SK-N-DZ (cell line): Measurements from ENCODE around the gene CCDC116. TPM values are rescaled to one million over a fixed set of nuclear protein-coding genes. Genes with fewer than 3 reads are reported as not detected.
A peak's percentile ranks its signal among the peaks of the same experiment; 100 is the strongest.
"Not testable (repeated sequence)": the region's sequence is repeated elsewhere in the genome, so short reads cannot be mapped to it uniquely, and the experiment has no call there.

Experiments
- DNase-seq: peaks from one replicate; pipeline ENCODE4 v3.0.0-alpha.2; 2015; ENCODE audit warnings: low spot score
- polyA plus RNA-seq, 2 experiments: library from polyadenylated mRNA; depleted of rRNA; stranded (reverse); fragments of >200 nt; gene quantifications; 2 replicates each; pipeline ENCODE4 v1.2.3, GENCODE V29; 2014

CCDC116 gene, protein sequence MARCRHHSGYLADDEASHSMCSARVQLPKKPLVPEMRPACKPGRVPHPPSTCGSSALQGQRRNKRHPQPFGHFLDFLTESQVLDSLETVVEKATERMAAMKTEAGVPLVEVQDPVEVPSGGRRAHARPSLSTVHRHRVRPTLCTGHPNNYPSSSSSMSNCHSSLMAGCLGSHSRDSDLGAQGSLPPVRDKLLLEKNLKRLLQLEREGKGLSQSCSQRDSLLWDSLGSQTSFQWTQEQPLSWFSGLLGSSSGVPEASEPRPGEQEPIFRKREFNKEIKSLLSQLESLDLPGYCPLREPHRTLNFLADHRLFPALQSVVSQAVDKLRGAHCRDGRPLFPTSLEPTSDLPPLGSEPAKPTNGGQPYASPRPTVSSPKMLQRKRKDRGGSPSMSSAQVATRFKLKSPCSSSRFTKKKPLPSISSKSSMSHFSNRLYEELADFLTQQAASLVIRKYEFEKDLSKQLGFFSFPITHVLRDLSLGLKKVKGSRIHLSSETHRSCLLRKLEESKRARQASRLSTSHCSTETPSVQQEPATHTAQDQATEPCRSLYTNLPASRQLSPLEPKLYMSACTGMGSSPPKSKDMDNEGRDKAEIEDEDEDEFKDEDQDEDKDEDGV
- polyA plus RNA-seq (2014; cell fraction: cytosol; rRNA removed) = 0.06 and 0.07 TPM in 2 replicates
- polyA plus RNA-seq (2014; cell fraction: nucleus; rRNA removed) = 0.62 and 0.68 TPM in 2 replicates

DNA sequence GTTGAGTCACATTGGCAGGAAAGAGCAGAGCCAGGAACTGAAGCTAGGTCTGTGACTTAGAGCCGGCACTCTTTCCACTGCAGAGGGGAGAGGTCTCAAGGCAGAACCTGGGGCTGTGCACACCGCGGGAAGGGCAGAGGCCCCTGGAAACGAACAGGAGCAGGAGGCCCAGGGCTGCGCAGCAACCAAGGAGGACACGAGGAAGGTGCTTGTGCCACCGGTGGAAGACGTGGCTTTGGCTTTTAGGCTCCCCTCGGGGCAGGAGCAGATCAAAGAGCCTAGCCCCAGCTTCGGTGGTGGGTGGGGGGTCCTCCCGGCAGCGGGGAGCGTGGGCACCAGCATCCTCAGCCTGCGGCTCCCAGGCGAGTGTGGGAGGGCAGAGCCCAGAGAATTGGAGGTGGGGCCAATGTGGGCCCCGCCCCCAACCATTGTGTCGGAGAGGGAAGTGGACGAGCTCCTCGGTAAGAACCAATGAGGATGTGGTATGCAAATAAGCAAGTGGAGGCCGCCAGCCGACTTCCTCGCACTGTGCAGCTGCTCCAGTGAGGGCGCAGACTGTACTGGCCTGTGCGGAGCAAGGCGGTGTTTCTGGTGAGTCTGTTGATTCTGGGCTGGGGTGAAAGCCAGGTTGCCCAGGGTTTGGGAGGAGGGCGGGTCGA, at the start of gene CCDC116:
Gene CCDC116, plus strand, starts transcription at position 524 of the 659 bp plus-strand sequence. CDS start 422 bp downstream, outside the sequence.
- peak; percentile 90 for DNase-seq

DNA sequence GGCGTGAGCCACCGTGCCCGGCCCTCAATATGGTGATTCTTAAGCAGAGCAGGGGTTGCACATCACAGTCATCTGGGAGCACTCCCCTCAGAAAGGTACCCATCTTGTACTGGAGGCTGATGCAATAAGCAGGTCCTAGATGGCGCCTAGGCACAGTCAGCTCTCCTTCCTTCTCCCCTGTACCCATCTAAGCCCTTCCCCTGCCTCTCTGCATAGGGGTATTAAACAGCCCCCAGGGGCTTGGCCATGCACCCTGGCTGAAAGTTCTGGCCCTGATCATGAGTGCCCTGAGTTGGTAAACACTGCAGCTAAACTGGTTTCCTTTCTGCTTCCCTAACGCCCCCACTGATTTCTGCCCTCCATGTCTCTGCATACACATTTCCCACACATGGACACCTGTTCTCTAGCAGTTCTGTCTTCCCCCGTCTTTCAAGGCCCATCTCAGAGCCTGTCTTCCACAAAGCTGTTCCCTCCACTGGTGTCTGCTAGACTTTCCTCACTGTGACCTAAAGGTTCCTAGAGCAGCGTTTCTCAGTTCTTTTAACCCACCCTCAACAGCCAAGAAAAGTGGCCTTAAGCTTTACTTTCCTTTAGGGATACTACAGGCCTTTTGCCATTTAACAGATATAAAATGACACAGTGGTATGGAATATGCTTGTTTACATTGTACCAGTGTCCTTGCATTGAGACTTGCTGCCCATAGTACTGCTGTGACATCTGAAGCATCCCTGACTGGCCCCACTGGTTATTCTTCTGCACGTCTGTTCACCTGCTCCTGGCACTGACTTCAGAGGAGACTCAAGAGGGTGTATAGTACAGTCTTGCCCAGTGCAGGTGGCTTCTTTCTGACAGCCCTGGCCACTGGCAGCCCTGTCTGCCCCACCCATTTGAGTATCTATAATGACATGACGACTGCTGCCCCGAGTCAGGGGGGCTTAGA, 49.5 kb upstream of the CCDC116 start:
- no peak for DNase-seq

DNA sequence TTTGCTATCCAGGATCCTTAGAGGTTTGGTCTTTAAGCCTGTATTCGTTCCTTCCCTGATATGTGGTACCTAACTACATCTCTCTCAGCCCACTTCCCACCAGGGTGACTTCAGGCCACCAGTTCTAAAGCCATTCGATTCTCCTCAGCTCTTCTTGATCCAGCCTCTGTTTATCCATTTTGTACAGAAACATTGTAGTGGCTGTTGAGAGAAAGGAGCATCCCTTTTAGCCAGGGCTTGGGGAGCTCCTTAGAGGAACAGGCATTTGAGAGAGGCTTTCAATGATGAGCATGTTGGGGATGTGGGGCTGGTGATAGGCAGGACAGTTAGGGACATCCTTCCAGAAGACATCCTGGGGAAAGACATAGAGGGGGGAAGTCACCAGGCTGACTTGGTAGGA, 47.2 kb upstream of the CCDC116 start:
- DNase-seq = no peak

DNA sequence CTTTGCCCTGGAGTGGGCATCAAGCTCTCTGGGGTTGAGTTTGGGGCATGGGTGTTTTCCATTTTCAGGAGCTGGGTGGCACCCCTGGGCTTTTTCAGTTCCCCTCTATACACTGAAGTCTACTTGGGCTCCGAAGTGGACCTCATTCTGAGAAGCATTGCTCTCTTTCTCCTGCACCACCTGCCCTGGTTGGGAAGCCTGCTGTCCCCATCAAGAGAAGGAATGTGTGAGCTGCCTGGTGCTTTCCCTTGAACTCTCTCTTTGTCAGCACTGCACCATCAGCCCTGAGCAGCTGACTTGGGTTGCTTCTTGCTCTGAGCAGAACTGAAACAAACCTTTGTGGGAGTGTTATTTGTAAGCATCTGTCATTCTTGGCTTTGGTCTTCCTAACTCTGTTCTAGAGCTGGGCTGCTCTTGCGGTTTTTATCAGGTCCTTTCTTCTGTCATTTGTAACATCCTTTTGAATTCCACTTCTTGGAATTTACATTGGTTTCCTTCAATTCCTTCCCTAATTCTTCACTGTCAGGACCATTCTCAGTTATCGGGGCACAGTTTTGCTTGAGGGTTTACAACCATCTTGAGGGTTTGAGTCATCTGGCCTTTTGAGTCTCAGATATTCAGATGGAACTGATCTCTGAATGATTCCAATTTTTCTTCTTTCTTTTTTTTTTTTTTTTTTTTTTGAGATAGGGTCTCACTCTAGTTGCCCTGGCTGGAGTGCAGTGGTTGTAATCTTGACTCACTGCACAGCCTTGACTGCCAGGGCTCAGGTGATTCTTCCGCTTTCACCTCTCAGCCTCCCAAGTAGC, 44.6 kb upstream of the CCDC116 start:
- DNase-seq = no peak

DNA sequence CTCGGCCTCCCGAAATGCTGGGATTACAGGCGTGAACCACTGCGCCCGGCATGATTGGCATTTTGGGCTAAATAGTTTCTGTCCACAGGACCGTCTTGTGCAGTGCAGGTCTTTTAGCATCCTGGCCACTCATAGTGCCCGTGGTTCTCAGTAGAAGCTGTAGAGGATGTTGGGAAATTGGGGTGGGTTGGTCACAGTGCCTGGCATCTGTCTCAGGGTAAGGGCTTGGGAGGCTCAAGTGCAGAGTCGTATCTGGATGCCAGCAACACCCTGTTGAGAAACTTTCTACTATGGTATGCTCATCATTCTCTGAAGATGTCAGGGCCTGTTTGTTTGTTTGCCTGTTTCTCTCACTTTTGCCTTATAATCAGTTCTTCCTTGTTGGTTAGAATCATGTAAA, 43.2 kb upstream of the CCDC116 start:
- DNase-seq = no peak

DNA sequence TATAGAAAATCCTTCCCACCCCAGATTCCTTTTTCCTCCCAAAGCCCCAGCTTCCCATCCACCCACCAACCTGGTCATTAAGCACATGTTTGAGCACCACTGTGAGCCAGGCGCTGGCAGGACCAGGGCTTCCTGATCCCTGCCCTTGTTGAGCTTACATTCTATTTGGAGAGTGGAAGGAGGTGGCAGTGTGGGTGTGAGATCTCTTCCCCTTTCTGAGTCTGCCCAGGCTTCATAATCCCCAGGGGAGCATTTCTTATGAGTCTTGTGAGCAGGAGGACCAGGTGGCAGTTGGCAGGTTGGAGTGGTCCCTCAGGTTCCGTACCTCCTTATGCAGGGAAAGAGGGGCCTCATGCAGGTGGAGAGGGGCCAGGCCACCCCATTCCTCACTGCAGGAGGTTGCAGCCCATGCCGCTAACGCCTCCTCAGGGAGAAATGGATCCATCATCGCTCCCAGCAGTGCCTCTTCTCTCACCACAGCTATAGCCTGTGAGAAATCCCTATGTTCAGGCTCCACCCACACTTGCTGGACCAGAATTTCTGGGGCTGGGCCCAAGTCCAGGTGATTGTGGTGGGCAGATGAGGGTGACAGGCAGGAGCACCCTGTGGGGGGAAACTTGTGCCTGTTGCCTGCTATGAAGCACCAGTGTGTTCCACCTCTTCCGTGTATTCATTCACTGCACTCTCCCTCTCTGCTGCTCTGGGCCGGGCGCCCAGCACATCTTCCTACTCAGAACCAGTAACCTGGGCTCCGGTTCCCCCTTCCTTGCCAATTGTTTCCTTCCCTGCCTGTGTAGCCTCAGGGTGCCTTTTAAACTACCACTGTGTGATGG, 41.5 kb upstream of the CCDC116 start:
- DNase-seq = no peak

DNA sequence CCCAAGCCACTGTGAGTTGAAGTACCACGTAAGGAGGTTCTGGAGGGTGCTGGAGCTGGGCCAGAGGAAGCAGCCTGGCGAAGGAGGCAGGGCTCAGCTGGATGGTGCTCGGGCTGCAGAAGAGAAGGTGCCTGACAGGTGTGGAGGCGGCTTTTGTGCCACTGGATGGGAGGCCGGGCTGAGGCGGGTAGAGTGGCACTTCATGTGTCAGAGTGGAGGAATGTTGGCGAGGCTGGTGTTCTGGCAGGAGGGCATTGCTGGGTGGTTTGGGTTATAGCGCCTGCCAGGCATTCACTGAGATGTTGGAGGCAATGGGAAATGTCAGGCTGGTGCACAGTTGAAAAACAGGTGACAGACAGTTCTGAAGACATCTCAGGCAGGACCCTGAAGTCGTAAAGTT, 40.9 kb upstream of the CCDC116 start:
- DNase-seq = no peak

DNA sequence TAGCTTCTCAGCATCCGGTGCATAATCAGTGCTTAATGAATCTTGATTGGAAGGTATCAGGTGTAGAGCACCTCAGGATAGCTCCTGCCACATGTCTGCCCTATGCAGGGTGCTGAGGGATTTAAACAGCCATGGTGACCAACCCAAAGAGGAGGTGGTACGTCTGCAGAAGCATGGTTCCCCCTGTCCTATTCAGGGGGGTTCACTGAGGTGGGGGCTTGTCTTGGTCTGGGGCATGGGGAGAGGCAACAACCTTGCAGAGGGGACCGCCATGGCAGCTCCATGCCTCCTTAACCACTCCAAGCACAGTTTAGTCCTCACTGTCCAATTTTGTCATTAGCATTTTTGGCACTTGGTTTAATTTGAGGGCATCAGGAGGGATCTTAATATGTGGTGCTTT, 40.1 kb upstream of the CCDC116 start:
- DNase-seq = no peak

DNA sequence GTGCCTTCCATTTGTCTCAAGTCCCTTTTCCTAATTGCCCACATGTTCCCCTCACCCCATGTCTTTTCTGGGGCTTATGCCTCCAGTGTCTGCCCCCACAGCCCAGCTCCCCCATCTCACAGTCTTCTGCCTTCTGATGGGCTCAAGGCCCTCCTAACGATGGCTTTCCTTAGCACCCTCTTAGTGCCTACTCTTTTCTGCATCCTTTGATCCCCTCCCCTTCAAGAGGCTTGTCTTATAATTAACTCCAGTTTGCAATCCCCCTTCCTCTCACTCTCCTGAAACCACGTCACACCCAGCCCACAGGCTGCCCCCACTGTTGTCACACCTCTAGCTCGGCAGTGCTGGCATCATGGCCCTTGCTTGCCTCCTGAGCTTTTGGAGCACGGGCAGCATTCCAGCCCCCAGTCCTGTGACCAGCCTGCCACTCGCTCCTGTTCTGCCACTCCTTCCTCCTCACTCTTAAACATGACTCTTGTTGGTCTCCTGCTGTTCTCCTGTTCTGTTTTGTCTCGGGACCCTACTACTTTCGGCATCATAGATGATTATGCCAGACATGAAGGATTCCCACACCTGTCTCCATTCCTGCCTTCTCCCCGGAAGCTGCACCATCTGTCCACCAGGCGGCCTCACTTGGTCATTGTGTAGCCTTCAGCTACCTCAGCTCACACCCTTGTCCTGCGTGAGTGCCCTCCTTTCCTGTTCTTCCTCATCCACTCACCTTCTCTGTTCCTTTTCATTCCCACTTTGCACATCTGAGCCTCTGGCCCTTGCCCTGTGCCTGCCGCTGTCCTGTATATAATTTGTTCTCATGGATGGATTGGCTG, 38.9 kb upstream of the CCDC116 start:
- no peak for DNase-seq

DNA sequence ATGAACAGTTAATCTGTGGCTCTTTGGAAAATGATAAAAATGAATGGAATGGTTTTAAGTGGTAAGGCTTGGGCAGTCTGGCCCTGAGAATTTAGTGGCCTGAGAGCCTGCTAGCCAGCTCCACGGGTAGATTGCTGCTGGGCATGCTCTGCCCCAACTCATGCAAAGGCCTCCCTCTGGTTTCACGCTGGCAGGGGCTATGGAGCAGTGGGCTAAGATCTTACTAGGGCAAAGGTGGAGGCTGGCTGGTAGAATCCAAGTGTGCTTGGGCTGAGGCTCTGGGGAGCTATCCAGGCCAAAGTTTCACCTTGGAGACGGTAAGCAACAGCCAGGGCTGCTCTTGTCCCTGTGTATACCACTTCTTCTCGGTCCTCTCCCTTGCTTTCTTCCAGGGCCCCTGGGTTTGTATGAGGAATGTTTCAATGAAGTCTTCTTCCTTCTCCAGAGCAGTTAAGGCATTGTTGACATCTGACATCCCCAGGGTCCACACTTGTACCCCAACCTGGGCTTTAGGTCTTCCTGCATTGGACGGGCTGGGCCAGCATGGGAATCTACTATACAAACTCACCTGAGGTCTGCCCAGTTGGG, 37.6 kb upstream of the CCDC116 start:
- no peak for DNase-seq

DNA sequence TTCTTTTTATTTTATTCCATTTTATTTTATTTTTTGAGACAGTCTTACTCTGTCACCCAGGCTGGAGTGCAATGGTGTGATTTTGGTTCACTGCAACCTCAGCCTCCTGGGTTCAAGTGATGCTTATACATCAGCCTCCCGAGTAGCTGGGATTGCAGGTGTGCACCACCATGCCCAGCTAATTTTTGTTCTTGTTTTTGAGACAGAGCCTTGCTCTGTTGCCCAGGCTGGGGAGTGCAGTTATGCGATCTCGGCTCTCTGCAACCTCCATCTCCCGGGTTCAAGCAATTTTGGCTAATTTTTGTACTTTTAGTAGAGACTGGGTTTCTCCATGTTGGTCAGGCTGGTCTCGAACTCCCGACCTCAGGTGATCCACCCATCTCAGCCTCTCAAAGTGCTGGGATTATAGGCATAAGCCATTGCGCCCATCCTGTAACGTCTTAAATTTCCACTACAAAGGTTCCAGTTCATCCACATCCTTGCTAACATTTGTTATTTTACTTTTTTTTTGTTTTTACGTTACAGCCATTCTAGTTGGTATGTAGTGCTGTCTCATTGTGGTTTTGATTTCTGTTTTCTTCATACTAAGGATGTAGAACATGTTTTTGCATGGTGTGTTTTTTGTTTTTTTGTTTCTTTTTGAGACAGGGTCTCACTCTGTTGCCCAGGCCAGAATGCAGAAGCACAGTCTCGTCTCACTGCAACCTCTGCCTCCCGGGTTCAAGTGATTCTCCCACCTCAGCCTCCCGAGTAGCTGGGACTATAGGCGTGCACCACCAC, 36.0 kb upstream of the CCDC116 start:
- not testable (repeated sequence) for DNase-seq

DNA sequence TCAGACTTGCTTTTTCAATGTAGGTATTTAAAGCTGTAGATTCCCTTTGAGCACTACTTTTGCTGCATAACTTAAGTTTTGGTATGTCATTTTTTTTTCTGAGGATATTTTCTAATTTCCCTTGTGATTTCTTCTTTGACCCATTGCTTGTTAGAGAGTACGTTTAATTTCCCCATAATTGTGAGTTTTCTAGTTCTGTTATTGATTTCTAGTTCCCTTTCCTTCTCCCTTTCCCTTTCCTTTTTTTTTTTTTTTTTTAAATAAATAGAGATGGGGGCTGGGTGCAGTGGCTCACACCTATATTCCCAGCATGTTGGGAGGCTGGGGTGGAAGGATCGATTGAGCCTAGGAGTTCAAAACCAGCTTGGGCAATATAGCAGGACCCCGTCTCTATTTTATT, 34.3 kb upstream of the CCDC116 start:
- no peak for DNase-seq

DNA sequence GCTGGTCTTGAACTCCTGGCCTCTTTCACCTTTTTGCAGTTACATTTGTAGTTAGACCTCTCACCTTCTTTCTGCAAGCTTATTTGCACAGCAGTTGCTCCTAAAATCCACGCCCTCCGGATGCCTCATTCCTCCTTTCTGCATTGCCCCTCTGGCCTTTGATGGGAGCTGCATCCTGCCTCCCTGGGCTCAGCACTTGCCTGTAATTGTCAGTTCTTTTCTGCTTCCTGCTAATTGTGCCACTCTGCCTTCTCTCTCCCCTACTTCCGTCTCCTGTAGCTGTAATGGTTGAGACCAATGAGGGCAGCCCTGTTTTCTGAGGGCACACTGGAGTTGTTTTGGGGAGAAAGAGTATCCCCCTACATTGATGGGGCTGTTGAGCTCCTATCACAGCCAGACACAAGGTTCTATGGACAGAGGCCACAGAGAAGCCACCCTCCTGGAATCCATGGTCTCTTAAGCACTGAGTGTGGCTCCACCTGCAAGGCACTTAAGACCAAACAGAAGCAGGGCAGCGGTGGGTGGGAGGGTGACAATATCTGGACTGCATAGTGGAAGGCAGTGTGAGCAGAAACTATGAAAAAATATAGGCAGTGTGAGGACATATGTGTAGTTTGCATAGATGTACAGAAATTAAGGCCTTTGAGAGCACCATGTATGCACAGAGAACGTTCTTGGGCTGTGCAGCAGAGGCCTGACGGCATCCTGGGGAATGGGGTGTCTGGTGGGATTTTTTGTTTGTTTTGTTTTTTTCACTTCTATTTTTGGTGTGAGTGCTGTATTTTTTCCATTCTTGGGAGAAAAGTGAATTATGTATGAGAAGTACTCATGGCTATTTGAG, 33.3 kb upstream of the CCDC116 start:
- DNase-seq = no peak

DNA sequence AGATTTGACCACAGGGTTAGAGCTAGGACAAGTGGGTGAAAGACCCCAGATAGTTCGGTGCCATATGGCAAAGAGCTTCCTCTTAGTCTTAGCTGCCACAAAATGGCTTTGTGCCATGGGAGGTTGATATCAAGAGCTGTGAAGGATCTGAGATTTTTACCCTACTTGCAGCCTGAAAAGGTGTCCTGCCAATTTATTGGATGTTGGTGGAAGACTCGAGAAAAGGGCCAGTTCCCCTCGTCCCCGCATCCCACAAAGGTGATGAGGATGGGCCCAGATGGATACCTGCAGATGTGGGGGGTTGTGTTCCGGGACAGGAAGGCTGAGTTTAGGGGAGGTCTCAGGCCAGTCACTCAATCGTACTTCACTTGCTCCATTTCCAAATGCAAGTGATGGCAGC, 30.0 kb upstream of the CCDC116 start:
- no peak for DNase-seq

DNA sequence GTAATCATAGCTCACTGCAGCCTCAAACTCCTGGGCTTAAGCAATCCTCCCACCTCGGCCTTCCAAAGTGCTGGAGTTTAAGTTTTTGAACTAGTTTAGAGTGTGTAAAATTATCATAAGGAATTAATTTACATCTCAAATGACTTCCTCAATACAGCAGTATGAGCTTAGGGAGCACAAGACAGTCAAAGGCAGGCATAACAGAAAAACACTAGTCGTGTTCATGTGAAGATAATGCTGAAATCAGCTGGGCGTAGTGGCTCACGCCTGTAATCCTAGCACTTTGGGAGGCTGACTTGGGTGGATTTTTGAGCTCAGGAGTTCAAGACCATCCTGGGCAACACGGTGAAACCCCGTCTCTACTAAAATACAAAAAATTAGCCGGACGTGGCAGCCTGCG, 28.6 kb upstream of the CCDC116 start:
- no peak for DNase-seq

DNA sequence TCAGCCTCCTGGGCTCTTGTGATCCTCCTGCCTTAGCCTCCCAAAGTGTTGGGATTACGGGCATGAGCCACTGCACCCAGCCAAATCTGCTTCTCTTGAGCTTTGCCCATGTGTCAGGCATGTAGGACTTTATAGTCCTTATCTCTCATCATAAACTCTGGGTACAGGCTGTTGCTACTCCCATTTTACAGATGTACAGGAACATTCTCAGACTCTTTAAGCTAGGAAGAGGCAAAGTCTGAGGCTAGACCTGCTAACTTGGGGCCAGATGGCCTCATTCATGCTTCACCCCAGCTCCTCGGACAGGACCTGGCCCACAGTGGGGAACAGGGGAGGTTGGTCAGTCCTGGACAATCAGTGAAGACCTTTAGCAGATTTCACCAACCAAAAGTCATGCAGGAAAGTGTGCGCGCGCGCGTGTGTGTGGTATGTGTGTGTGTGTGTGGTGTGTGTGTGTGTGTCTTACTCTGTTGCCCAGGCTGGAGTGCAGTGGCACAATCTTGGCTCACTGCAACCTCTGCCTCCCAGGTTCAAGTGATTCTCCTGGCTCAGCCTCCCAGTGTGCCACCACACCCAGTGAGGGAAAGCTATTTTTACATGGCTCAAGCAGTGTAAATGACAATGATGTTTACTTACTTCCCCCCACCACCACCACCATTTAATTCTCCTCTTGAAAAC, 26.5 kb upstream of the CCDC116 start:
- DNase-seq = no peak
